Activated naive CD8-positive, alpha-beta T cell (primary cell): ENCODE data around the gene FGF14.
A peak's percentile ranks its signal among the peaks of the same experiment; 100 is the strongest.

ENCODE experiments used
- H3K27ac Mint-ChIP-seq: one replicate; pipeline ENCODE4 v1.8.0; 2021; ENCODE audit warnings: mixed read lengths
- H3K27me3 Mint-ChIP-seq: one replicate; pipeline ENCODE4 v1.8.0; 2021; ENCODE audit warnings: mixed read lengths
- H3K36me3 Mint-ChIP-seq: one replicate; pipeline ENCODE4 v1.8.0; 2021; ENCODE audit warnings: mixed read lengths
- H3K4me1 Mint-ChIP-seq: one replicate; pipeline ENCODE4 v1.8.0; 2021; ENCODE audit warnings: low read depth, mixed read lengths
- H3K4me3 Mint-ChIP-seq: one replicate; pipeline ENCODE4 v1.8.0; 2021; ENCODE audit warnings: mild to moderate bottlenecking, mixed read lengths
- H3K9me3 Mint-ChIP-seq: one replicate; pipeline ENCODE4 v1.8.0; 2021; ENCODE audit warnings: low read depth, mixed read lengths

The FGF14 gene

GRCh38 chr13:102401766-102402165, at the start of gene FGF14:
Gene FGF14 (minus strand): TSS chr13:102402048.
- peaks cover 27% of the 10 kb centered on the region for H3K4me1 Mint-ChIP-seq
- no peak within 1 kb of the TSS for H3K27ac Mint-ChIP-seq
- H3K4me3 Mint-ChIP-seq: peak within 1 kb of the TSS; percentile 88
- H3K27me3 Mint-ChIP-seq: peaks cover 42% of the 10 kb centered on the region
- H3K36me3 Mint-ChIP-seq: no peaks in the 10 kb centered on the region
- no peaks in the 10 kb centered on the region for H3K9me3 Mint-ChIP-seq

GRCh38 chr13:102443249-102443648, 41.4 kb upstream of the FGF14 start:
- no peaks in the 10 kb centered on the region for H3K9me3 Mint-ChIP-seq
- no peak overlapping the region for H3K27ac Mint-ChIP-seq
- H3K4me3 Mint-ChIP-seq: no peak overlapping the region
- H3K4me1 Mint-ChIP-seq: no peaks in the 10 kb centered on the region
- no peaks in the 10 kb centered on the region for H3K36me3 Mint-ChIP-seq
- peaks cover 13% of the 10 kb centered on the region for H3K27me3 Mint-ChIP-seq

- Mint-ChIP-seq H3K27ac (no peak overlapping the region), H3K27me3 (peaks cover 13% of the 10 kb centered on the region), H3K9me3 (no peaks in the 10 kb centered on the region), H3K4me3 (no peak overlapping the region), H3K4me1 (no peaks in the 10 kb centered on the region), H3K36me3 (no peaks in the 10 kb centered on the region)
Observed at GRCh38 chr13:102441085-102441484, 39.2 kb upstream of the FGF14 start.

- H3K4me3 Mint-ChIP-seq: no peak overlapping the region
- peaks cover 13% of the 10 kb centered on the region for H3K27me3 Mint-ChIP-seq
- H3K36me3 Mint-ChIP-seq: no peaks in the 10 kb centered on the region
- no peaks in the 10 kb centered on the region for H3K9me3 Mint-ChIP-seq
- H3K27ac Mint-ChIP-seq: no peak overlapping the region
- no peaks in the 10 kb centered on the region for H3K4me1 Mint-ChIP-seq
Observed at GRCh38 chr13:102440259-102440936, 38.5 kb upstream of the FGF14 start.

GRCh38 chr13:102422690-102423089, 20.8 kb upstream of the FGF14 start:
- H3K27me3 Mint-ChIP-seq: peaks cover 16% of the 10 kb centered on the region
- H3K4me3 Mint-ChIP-seq: no peak overlapping the region
- peaks cover 15% of the 10 kb centered on the region for H3K9me3 Mint-ChIP-seq
- H3K27ac Mint-ChIP-seq: no peak overlapping the region
- H3K4me1 Mint-ChIP-seq: no peaks in the 10 kb centered on the region
- H3K36me3 Mint-ChIP-seq: peaks cover 9% of the 10 kb centered on the region

GRCh38 chr13:102405499-102406100, 3.8 kb upstream of the FGF14 start:
- H3K27me3 Mint-ChIP-seq: peaks cover 45% of the 10 kb centered on the region
- H3K4me3 Mint-ChIP-seq: no peak overlapping the region
- H3K4me1 Mint-ChIP-seq: peaks cover 19% of the 10 kb centered on the region
- H3K27ac Mint-ChIP-seq: no peak overlapping the region
- no peaks in the 10 kb centered on the region for H3K9me3 Mint-ChIP-seq
- no peaks in the 10 kb centered on the region for H3K36me3 Mint-ChIP-seq

GRCh38 chr13:102402290-102402689, 442 bp upstream of the FGF14 start:
- Mint-ChIP-seq H3K4me3 (peak overlapping the region; percentile 65), H3K27ac (no peak overlapping the region), H3K9me3 (no peaks in the 10 kb centered on the region), H3K27me3 (peaks cover 40% of the 10 kb centered on the region), H3K36me3 (no peaks in the 10 kb centered on the region), H3K4me1 (peaks cover 27% of the 10 kb centered on the region)

- Mint-ChIP-seq H3K27ac (no peak overlapping the region), H3K4me3 (peak overlapping the region; percentile 88), H3K9me3 (no peaks in the 10 kb centered on the region), H3K4me1 (peaks cover 27% of the 10 kb centered on the region), H3K27me3 (peaks cover 42% of the 10 kb centered on the region), H3K36me3 (no peaks in the 10 kb centered on the region)
Observed at GRCh38 chr13:102401265-102401664, 583 bp downstream of the FGF14 start.

GRCh38 chr13:102400675-102401145, 1.1 kb downstream of the FGF14 start:
- H3K27ac Mint-ChIP-seq: no peak overlapping the region
- H3K4me1 Mint-ChIP-seq: peaks cover 27% of the 10 kb centered on the region
- H3K4me3 Mint-ChIP-seq: peak overlapping the region; percentile 88
- H3K36me3 Mint-ChIP-seq: no peaks in the 10 kb centered on the region
- peaks cover 41% of the 10 kb centered on the region for H3K27me3 Mint-ChIP-seq
- no peaks in the 10 kb centered on the region for H3K9me3 Mint-ChIP-seq

GRCh38 chr13:102399791-102400674, 1.8 kb downstream of the FGF14 start:
- peak overlapping the region; percentile 88 for H3K4me3 Mint-ChIP-seq
- no peaks in the 10 kb centered on the region for H3K9me3 Mint-ChIP-seq
- peaks cover 30% of the 10 kb centered on the region for H3K4me1 Mint-ChIP-seq
- H3K27me3 Mint-ChIP-seq: peaks cover 36% of the 10 kb centered on the region
- no peak overlapping the region for H3K27ac Mint-ChIP-seq
- H3K36me3 Mint-ChIP-seq: no peaks in the 10 kb centered on the region

GRCh38 chr13:102395939-102396338, 5.9 kb downstream of the FGF14 start:
- Mint-ChIP-seq H3K27ac (no peak overlapping the region), H3K36me3 (peaks cover 2% of the 10 kb centered on the region), H3K4me1 (peaks cover 38% of the 10 kb centered on the region), H3K27me3 (peaks cover 15% of the 10 kb centered on the region), H3K9me3 (no peaks in the 10 kb centered on the region), H3K4me3 (peak overlapping the region; percentile 1)

GRCh38 chr13:102395174-102395573, 6.7 kb downstream of the FGF14 start:
- peak overlapping the region; percentile 91 for H3K27ac Mint-ChIP-seq
- H3K36me3 Mint-ChIP-seq: peaks cover 2% of the 10 kb centered on the region
- peaks cover 33% of the 10 kb centered on the region for H3K4me1 Mint-ChIP-seq
- peaks cover 13% of the 10 kb centered on the region for H3K27me3 Mint-ChIP-seq
- peak overlapping the region; percentile 91 for H3K4me3 Mint-ChIP-seq
- no peaks in the 10 kb centered on the region for H3K9me3 Mint-ChIP-seq

GRCh38 chr13:102394158-102395053, 7.4 kb downstream of the FGF14 start:
- Mint-ChIP-seq H3K4me1 (peaks cover 30% of the 10 kb centered on the region), H3K27ac (peak overlapping the region; percentile 91), H3K36me3 (peaks cover 2% of the 10 kb centered on the region), H3K27me3 (peaks cover 11% of the 10 kb centered on the region), H3K9me3 (no peaks in the 10 kb centered on the region), H3K4me3 (peak overlapping the region; percentile 91)

GRCh38 chr13:102392481-102393209, 9.2 kb downstream of the FGF14 start:
- Mint-ChIP-seq H3K27me3 (peaks cover 11% of the 10 kb centered on the region), H3K36me3 (peaks cover 2% of the 10 kb centered on the region), H3K27ac (peak overlapping the region; percentile 74), H3K4me1 (peaks cover 27% of the 10 kb centered on the region), H3K4me3 (peak overlapping the region; percentile 91), H3K9me3 (no peaks in the 10 kb centered on the region)
